ENCODE results near the gene AKT1. TPM values are rescaled to one million over a fixed set of nuclear protein-coding genes. Genes with fewer than 3 reads are reported as not detected.

Gene AKT1
- total and polyA plus RNA-seq, 2 of the 13 experiments (the other 11 are each of a cell fraction or from before 2014, with no cell fraction given) = 96.2 to 116 TPM

GRCh38 chr14:104794631-104794992 lies 936 bp downstream of the AKT1 start (continued):
- TF ChIP-seq, protein P1, sequence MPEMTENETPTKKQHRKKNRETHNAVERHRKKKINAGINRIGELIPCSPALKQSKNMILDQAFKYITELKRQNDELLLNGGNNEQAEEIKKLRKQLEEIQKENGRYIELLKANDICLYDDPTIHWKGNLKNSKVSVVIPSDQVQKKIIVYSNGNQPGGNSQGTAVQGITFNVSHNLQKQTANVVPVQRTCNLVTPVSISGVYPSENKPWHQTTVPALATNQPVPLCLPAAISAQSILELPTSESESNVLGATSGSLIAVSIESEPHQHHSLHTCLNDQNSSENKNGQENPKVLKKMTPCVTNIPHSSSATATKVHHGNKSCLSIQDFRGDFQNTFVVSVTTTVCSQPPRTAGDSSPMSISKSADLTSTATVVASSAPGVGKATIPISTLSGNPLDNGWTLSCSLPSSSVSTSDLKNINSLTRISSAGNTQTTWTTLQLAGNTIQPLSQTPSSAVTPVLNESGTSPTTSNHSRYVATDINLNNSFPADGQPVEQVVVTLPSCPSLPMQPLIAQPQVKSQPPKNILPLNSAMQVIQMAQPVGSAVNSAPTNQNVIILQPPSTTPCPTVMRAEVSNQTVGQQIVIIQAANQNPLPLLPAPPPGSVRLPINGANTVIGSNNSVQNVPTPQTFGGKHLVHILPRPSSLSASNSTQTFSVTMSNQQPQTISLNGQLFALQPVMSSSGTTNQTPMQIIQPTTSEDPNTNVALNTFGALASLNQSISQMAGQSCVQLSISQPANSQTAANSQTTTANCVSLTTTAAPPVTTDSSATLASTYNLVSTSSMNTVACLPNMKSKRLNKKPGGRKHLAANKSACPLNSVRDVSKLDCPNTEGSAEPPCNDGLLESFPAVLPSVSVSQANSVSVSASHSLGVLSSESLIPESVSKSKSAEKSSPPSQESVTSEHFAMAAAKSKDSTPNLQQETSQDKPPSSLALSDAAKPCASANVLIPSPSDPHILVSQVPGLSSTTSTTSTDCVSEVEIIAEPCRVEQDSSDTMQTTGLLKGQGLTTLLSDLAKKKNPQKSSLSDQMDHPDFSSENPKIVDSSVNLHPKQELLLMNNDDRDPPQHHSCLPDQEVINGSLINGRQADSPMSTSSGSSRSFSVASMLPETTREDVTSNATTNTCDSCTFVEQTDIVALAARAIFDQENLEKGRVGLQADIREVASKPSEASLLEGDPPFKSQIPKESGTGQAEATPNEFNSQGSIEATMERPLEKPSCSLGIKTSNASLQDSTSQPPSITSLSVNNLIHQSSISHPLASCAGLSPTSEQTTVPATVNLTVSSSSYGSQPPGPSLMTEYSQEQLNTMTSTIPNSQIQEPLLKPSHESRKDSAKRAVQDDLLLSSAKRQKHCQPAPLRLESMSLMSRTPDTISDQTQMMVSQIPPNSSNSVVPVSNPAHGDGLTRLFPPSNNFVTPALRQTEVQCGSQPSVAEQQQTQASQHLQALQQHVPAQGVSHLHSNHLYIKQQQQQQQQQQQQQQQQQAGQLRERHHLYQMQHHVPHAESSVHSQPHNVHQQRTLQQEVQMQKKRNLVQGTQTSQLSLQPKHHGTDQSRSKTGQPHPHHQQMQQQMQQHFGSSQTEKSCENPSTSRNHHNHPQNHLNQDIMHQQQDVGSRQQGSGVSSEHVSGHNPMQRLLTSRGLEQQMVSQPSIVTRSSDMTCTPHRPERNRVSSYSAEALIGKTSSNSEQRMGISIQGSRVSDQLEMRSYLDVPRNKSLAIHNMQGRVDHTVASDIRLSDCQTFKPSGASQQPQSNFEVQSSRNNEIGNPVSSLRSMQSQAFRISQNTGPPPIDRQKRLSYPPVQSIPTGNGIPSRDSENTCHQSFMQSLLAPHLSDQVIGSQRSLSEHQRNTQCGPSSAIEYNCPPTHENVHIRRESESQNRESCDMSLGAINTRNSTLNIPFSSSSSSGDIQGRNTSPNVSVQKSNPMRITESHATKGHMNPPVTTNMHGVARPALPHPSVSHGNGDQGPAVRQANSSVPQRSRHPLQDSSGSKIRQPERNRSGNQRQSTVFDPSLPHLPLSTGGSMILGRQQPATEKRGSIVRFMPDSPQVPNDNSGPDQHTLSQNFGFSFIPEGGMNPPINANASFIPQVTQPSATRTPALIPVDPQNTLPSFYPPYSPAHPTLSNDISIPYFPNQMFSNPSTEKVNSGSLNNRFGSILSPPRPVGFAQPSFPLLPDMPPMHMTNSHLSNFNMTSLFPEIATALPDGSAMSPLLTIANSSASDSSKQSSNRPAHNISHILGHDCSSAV (CRISPR knock-in tag; IDR thresholded peaks at IDR 0.05; ENCODE audit: borderline replicate concordance) = no peak
- no peak for TF ChIP-seq LCORL (IDR thresholded peaks at IDR 0.05)
- TF ChIP-seq LCORL (CRISPR knock-in tag; IDR thresholded peaks at IDR 0.05) = 0 out of 2 replicates have a peak, but pooled peaks have one; percentile 15
- TF ChIP-seq PCBP2 (optimal IDR thresholded peaks at IDR 0.05; ENCODE audit: low read depth, low read length, poor library complexity, severe bottlenecking) = no peak
- no peak for TF ChIP-seq ZNF501 (CRISPR knock-in tag; IDR thresholded peaks at IDR 0.05)
- TF ChIP-seq ZNF883 (CRISPR knock-in tag; IDR thresholded peaks at IDR 0.05; ENCODE audit: not compliant biosample characterization) = no peak
- no peak for TF ChIP-seq MTA1 (CRISPR knock-in tag; IDR thresholded peaks at IDR 0.05; ENCODE audit: borderline replicate concordance)
- TF ChIP-seq, protein P2, sequence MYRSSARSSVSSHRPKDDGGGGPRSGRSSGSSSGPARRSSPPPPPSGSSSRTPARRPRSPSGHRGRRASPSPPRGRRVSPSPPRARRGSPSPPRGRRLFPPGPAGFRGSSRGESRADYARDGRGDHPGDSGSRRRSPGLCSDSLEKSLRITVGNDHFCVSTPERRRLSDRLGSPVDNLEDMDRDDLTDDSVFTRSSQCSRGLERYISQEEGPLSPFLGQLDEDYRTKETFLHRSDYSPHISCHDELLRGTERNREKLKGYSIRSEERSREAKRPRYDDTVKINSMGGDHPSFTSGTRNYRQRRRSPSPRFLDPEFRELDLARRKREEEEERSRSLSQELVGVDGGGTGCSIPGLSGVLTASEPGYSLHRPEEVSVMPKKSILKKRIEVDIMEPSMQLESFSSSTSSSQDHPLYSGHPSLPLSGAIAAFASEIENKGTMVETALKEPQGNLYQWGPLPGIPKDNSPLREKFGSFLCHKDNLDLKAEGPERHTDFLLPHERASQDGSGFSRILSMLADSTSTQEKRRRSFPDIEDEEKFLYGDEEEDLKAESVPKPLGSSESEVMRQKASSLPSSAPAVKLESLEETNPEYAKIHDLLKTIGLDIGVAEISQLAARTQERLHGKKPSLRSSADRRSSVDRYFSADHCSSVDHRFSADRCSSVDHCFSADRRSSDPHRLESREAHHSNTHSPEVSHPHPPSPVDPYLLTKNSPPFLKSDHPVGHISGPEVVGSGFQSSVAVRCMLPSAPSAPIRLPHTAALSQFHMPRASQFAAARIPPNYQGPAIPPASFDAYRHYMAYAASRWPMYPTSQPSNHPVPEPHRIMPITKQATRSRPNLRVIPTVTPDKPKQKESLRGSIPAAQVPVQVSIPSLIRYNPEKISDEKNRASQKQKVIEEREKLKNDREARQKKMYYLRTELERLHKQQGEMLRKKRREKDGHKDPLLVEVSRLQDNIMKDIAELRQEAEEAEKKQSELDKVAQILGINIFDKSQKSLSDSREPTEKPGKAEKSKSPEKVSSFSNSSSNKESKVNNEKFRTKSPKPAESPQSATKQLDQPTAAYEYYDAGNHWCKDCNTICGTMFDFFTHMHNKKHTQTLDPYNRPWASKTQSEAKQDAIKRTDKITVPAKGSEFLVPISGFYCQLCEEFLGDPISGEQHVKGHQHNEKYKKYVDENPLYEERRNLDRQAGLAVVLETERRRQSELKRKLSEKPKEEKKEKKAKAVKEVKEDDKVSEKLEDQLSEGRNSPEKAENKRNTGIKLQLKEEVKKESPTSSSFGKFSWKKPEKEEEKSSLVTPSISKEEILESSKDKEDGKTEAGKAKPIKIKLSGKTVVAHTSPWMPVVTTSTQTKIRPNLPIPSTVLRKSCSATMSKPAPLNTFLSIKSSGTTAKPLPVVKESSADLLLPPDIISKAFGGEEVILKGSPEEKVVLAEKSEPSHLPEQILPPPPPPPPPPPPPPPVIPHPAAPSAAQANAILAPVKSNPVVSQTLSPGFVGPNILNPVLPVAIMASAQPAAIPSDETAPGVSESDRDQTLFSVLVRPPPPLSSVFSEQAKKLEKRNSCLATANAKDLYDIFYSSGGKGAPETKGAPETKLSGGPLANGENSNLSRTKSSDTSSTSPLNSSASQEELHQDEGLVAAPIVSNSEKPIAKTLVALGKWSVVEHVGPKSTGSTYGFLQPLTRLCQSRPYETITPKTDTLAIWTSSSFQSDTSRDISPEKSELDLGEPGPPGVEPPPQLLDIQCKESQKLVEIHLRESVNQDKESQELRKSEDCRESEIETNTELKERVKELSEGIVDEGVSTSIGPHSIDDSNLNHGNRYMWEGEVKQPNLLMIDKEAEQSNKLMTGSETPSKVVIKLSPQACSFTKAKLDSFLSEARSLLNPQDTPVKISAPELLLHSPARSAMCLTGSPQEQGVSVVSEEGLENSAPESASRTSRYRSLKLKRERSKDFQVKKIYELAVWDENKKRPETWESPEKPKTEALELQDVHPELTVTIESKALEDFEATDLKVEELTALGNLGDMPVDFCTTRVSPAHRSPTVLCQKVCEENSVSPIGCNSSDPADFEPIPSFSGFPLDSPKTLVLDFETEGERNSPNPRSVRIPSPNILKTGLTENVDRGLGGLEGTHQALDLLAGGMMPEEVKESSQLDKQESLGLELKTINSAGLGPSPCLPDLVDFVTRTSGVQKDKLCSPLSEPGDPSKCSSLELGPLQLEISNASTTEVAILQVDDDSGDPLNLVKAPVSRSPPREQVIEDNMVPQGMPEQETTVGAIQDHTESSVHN (CRISPR knock-in tag; IDR thresholded peaks at IDR 0.05) = no peak
- TF ChIP-seq, protein P3, sequence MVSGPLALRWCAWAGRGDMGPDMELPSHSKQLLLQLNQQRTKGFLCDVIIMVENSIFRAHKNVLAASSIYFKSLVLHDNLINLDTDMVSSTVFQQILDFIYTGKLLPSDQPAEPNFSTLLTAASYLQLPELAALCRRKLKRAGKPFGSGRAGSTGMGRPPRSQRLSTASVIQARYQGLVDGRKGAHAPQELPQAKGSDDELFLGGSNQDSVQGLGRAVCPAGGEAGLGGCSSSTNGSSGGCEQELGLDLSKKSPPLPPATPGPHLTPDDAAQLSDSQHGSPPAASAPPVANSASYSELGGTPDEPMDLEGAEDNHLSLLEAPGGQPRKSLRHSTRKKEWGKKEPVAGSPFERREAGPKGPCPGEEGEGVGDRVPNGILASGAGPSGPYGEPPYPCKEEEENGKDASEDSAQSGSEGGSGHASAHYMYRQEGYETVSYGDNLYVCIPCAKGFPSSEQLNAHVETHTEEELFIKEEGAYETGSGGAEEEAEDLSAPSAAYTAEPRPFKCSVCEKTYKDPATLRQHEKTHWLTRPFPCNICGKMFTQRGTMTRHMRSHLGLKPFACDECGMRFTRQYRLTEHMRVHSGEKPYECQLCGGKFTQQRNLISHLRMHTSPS (CRISPR knock-in tag; IDR thresholded peaks at IDR 0.05; ENCODE audit: low read depth) = no peak
- no peak for TF ChIP-seq HCFC1 (IDR thresholded peaks at IDR 0.05; ENCODE audit: low read depth, low read length)
